Hematopoietic multipotent progenitor cell treated with erythropoietin and hydrocortisone succinate and interleukin-3 and kit ligand, for 8 days (in vitro differentiated cells): ENCODE measurements around the gene ADAP1.
"Not testable (repeated sequence)": the region's sequence is repeated elsewhere in the genome, so short reads cannot be mapped to it uniquely, and the experiment has no call there.

Source experiments
- DNase-seq: peaks from one replicate; pipeline ENCODE4 v3.0.0-alpha.2; 2015

ADAP1 gene, protein sequence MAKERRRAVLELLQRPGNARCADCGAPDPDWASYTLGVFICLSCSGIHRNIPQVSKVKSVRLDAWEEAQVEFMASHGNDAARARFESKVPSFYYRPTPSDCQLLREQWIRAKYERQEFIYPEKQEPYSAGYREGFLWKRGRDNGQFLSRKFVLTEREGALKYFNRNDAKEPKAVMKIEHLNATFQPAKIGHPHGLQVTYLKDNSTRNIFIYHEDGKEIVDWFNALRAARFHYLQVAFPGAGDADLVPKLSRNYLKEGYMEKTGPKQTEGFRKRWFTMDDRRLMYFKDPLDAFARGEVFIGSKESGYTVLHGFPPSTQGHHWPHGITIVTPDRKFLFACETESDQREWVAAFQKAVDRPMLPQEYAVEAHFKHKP

GRCh38 chr7:954330-955238, at the start of gene ADAP1:
TSS of gene ADAP1 (minus strand) at chr7:954680. CDS start at chr7:954477, 203 bp downstream.
- peak; percentile 36 for DNase-seq

- DNase-seq, result not testable (repeated sequence)
These were observed 48.0 kb upstream of the ADAP1 start for GRCh38 chr7:1002445-1002844.

DNA sequence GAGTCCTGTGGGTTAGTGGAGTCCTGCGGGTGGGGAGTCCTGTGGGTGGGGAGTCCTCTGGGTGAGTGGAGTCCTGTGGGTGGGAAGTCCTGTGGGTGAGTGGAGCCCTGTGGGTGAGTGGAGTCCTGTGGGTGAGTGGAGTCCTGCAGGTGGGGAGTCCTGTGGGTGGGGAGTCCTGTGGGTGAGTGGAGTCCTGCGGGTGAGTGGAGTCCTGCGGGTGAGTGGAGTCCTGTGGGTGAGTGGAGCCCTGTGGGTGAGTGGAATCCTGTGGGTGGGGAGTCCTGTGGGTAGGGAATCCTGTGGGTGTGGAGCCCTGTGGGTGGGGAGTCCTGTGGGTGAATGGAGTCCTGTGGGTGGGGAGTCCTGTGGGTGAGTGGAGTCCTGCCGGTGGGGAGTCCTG, 47.5 kb upstream of the ADAP1 start:
- DNase-seq, result not testable (repeated sequence)

- DNase-seq, result peak; percentile 12
These were observed 46.7 kb upstream of the ADAP1 start for GRCh38 chr7:1001069-1001770.

GRCh38 chr7:999941-1000935, 45.8 kb upstream of the ADAP1 start:
- DNase-seq, result no peak

DNA sequence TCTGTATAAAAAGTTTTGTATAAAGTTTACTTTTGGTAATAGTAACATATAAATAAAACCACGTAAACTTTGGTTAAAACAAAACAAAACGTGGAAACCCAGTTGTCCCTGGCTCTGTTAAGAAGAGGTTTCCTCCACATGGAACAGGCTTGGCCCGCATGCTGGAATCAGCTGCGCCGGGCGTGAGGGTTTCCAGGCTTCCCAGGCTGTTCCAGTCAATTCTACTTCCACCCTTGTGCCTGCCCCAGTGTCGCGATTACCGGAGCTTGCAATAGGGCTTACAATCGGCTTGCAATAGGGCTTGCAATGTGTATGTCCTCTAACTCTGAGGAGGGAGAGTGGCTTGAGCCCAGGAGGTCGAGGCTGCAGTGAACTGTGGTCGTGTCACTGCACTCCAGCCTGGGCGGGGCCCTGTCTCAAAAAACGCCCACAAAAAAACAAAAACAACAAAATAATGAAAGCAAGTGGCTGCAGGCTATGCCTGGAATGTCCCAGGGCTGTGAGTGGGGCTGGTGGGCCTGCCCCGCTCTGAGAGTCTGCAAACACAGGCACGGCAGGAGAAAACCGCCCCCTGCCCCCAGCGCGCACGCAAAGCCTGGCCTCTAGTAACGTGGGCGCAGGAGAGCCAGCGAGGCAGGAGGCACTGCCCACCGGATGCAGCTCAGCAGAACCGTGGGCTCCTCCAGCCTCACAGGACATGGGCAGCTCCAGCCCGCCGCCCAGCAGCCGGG, 44.8 kb upstream of the ADAP1 start:
- DNase-seq, result no peak

GRCh38 chr7:997404-998395, 43.2 kb upstream of the ADAP1 start:
- DNase-seq, result no peak

GRCh38 chr7:996079-996872, 41.8 kb upstream of the ADAP1 start:
- no peak for DNase-seq

DNA sequence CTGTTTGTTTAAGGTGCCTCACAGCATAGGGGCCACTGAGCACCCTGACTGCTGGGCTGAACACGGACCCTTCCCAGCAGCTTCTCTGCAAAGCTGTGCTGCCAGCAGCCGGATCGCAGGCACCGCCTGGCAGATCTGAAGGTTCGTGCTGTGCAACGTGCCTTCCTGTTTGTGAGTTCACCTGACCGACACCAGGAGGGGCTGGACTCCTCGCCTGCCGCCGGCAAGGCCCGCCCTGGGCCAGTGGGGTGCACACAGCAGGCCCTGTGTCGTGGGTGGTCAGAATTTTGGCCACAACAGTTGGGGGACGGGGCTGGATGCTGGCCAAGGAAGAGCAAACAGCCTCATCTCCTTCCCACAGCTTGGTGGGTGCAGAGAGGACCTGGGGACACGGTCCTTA, 41.1 kb upstream of the ADAP1 start:
- no peak for DNase-seq

GRCh38 chr7:994592-995308, 40.3 kb upstream of the ADAP1 start:
- no peak for DNase-seq

GRCh38 chr7:992709-993607, 38.5 kb upstream of the ADAP1 start:
- DNase-seq, result peak; percentile 93

- no peak for DNase-seq
These were observed 37.5 kb upstream of the ADAP1 start for GRCh38 chr7:991729-992656.

DNA sequence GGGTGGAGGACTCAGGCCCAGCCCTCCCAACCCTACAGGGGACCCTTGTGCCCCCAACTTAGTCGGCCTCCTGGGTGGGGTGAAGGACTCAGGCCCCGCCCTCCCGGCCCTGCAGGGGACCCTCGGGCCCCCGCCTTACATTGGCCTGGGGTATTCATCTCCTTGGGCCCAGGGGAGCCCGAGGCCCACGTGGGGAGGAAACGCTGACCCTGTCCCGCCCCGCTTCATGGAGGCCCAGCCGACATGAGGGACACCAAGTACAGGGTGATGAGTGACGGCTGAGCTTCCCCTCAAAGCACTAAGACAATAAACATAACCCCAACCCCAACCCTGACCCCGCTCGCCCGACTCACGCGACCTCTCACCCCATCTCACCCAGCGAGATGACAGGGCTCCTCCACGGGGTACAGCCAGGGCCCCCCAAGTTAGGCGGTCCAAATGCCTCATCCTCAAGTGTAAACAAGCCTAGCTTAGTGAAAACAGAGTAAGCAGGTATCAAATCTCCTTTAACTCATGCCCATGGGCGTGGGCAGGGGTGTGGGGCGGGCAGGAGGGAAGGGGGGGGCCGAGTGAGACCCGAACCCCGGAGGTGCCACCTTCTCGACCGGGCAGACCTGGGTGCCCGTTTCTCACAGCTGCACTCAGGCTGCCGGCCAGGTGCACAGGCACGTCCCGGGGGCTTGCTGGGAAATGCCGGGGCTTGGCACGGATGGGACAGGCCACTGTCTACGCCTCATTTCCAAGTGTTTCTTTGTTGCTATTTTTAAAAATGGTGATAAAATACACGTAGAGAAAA, 36.7 kb upstream of the ADAP1 start:
- DNase-seq, result no peak

- DNase-seq, result no peak
These were observed 36.0 kb upstream of the ADAP1 start for GRCh38 chr7:990352-990932.

- no peak for DNase-seq
These were observed 34.6 kb upstream of the ADAP1 start for GRCh38 chr7:988963-989529.
